Measurements from ENCODE around the gene MCOLN2.

GRCh38 chr1:84918726-84919336 is 78.1 kb downstream of the MCOLN2 start:
- TF ChIP-seq CTCF (IDR thresholded peaks at IDR 0.05), result no peak
- no peak for TF ChIP-seq YY1 (IDR thresholded peaks at IDR 0.05; ENCODE audit: low read depth)
- TF ChIP-seq RCOR1 (IDR thresholded peaks at IDR 0.05; ENCODE audit: low read length), result no peak
- no peak for TF ChIP-seq MAX (IDR thresholded peaks at IDR 0.05; ENCODE audit: low read depth)
- TF ChIP-seq MXI1 (IDR thresholded peaks at IDR 0.05; ENCODE audit: low read depth, low read length), result no peak
